HUES48 (cell line): ENCODE data around the gene TRAPPC14.
"Not testable (repeated sequence)": the region's sequence is repeated elsewhere in the genome, so short reads cannot be mapped to it uniquely, and the experiment has no call there.

Experiments
- H3K27ac ChIP-seq: one replicate; pipeline ENCODE4 v1.7.0; 2013; ENCODE audit warnings: low read depth, low read length, inconsistent platforms
- H3K27me3 ChIP-seq: 2 replicates; pipeline ENCODE4 v1.6.1; 2013; ENCODE audit warnings: mild to moderate bottlenecking, low read length; ENCODE audit not compliant: control insufficient read depth, insufficient read depth
- H3K36me3 ChIP-seq: 2 replicates; pipeline ENCODE4 v1.6.1; 2013; ENCODE audit warnings: low read length; ENCODE audit not compliant: control insufficient read depth, insufficient read depth
- H3K4me1 ChIP-seq: 2 replicates; pipeline ENCODE4 v1.6.1; 2013; ENCODE audit warnings: mild to moderate bottlenecking, low read length; ENCODE audit not compliant: control insufficient read depth, insufficient read depth
- H3K4me3 ChIP-seq: 2 replicates; pipeline ENCODE4 v1.5.1; 2013; ENCODE audit warnings: mild to moderate bottlenecking, low read depth, low read length
- H3K9ac ChIP-seq: 2 replicates; pipeline ENCODE4 v1.6.1; 2013; ENCODE audit warnings: mild to moderate bottlenecking, low read depth, low read length, moderate library complexity
- H3K9me3 ChIP-seq: 2 replicates; pipeline ENCODE4 v1.6.1; 2013; ENCODE audit warnings: low read length; ENCODE audit not compliant: control insufficient read depth, insufficient read depth

TRAPPC14 gene

DNA sequence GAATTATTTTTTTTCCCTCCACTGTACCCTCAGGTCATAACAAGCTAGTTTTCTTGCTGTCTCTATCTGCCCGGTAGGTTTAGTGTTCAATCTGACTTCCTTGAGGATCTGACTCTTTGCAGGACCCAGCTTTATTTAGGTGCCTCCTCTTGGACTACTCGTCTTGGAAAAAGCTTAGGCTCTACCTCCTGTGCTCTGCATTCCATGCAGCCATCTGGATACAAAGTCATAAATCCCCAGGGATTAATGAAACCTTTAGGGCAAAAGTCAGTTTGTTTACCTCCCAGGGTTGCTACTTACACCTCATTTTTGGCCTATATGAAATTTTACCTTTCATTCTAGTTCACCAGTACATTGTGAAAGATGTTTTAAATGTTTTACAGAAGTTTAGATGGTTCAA lies 27.2 kb upstream of the TRAPPC14 start:
- no peak overlapping the region for H3K9ac ChIP-seq
- H3K9me3 ChIP-seq, result no peaks in the 10 kb centered on the region
- no peaks in the 10 kb centered on the region for H3K27me3 ChIP-seq
- H3K27ac ChIP-seq, result no peak overlapping the region
- H3K36me3 ChIP-seq, result no peaks in the 10 kb centered on the region
- H3K4me3 ChIP-seq, result no peak overlapping the region
- 0 out of 2 replicates have a peak, but pooled peaks cover 8% of the 10 kb centered on the region for H3K4me1 ChIP-seq

DNA sequence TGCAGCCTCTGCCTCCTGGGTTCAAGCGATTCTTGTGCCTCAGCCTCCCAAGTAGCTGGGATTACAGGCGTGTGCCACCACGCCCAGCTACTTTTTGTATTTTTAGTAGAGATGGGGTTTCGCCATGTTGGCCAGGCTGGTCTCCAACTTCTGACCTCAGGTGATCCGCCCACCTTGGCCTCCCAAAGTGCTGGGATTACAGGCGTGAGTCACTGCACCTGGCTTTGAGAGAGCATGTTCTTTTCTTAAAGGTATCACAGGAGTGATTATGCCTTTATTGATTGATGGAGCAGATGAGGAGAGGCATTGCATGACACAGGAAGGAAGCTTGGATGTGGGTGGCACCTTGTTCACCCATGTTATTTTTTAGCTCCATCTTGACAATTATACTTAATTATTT lies 24.6 kb upstream of the TRAPPC14 start:
- not testable (repeated sequence) for H3K27me3 ChIP-seq, H3K4me1 ChIP-seq, H3K9ac ChIP-seq, H3K36me3 ChIP-seq, H3K9me3 ChIP-seq, H3K27ac ChIP-seq, H3K4me3 ChIP-seq

GRCh38 chr7:100182616-100183015 lies 24.1 kb upstream of the TRAPPC14 start:
- not testable (repeated sequence) for H3K9ac ChIP-seq, H3K27ac ChIP-seq, H3K9me3 ChIP-seq, H3K4me3 ChIP-seq, H3K36me3 ChIP-seq, H3K4me1 ChIP-seq
- H3K27me3 ChIP-seq, result peaks cover 13% of the 10 kb centered on the region

GRCh38 chr7:100180084-100180483 lies 21.6 kb upstream of the TRAPPC14 start:
- Histone ChIP-seq H3K27me3 (peaks cover 14% of the 10 kb centered on the region), H3K4me1 (peaks cover 14% of the 10 kb centered on the region; the same call in 1 of the 2 replicates)
- not testable (repeated sequence) for H3K36me3 ChIP-seq, H3K9me3 ChIP-seq, H3K27ac ChIP-seq, H3K4me3 ChIP-seq, H3K9ac ChIP-seq

GRCh38 chr7:100177045-100178001 lies 18.8 kb upstream of the TRAPPC14 start, which contains the start of the genes GPC2 and STAG3:
TSS of gene GPC2 (minus strand) at chr7:100177381. CDS start at chr7:100177199, 182 bp downstream.
TSS of gene STAG3 (plus strand) at chr7:100177918. CDS start at chr7:100180557, 2,639 bp downstream.
- H3K36me3 ChIP-seq, result peaks cover 22% of the 10 kb centered on the region
- H3K27ac ChIP-seq, result peak within 1 kb of the TSS; percentile 82
- peaks cover 14% of the 10 kb centered on the region for H3K27me3 ChIP-seq
- H3K4me3 ChIP-seq, result peak within 1 kb of the TSS; percentile 92
- H3K9me3 ChIP-seq, result no peaks in the 10 kb centered on the region
- peak within 1 kb of the TSS; percentile 71 for H3K9ac ChIP-seq
- H3K4me1 ChIP-seq, result peaks cover 14% of the 10 kb centered on the region; the same call in 1 of the 2 replicates

GRCh38 chr7:100176096-100177044 lies 17.8 kb upstream of the TRAPPC14 start:
- Histone ChIP-seq H3K27ac (peak overlapping the region; percentile 82), H3K9ac (peak overlapping the region; percentile 71), H3K4me1 (peaks cover 8% of the 10 kb centered on the region; the same call in 1 of the 2 replicates), H3K36me3 (peaks cover 22% of the 10 kb centered on the region), H3K4me3 (peak overlapping the region; percentile 92), H3K27me3 (peaks cover 14% of the 10 kb centered on the region), H3K9me3 (no peaks in the 10 kb centered on the region)

GRCh38 chr7:100175296-100175935 lies 16.9 kb upstream of the TRAPPC14 start:
- Histone ChIP-seq H3K9me3 (no peaks in the 10 kb centered on the region), H3K27ac (no peak overlapping the region), H3K36me3 (peaks cover 22% of the 10 kb centered on the region), H3K4me1 (peaks cover 13% of the 10 kb centered on the region), H3K9ac (no peak overlapping the region), H3K27me3 (peaks cover 14% of the 10 kb centered on the region), H3K4me3 (no peak overlapping the region)

DNA sequence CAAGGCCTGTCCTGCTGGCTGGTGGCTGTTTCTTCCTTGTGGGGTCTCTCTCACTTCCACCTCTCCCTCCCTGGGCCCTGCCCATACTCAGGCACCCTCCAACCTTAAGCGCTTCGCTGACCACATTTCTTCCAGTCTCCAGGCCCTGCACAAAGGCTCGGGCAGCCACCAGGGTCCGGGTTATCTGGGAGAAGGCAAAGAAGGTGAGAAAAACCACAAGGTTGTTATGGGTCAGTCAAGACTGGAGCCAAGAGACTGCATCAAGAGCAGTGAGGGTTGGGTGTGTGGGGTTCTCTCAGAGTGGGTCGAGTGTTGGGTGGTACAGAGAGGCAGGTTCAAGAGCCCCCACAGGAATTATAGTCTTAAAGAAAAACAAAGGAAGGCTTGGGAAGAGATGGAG lies 16.1 kb upstream of the TRAPPC14 start:
- Histone ChIP-seq H3K27ac (no peak overlapping the region), H3K4me3 (no peak overlapping the region), H3K9ac (no peak overlapping the region), H3K27me3 (peaks cover 14% of the 10 kb centered on the region), H3K36me3 (peaks cover 22% of the 10 kb centered on the region), H3K4me1 (peaks cover 18% of the 10 kb centered on the region), H3K9me3 (no peaks in the 10 kb centered on the region)

GRCh38 chr7:100173806-100174495 lies 15.4 kb upstream of the TRAPPC14 start:
- H3K9me3 ChIP-seq, result no peaks in the 10 kb centered on the region
- H3K4me1 ChIP-seq, result peaks cover 22% of the 10 kb centered on the region
- peaks cover 22% of the 10 kb centered on the region for H3K36me3 ChIP-seq
- no peak overlapping the region for H3K27ac ChIP-seq
- no peak overlapping the region for H3K9ac ChIP-seq
- H3K27me3 ChIP-seq, result peaks cover 14% of the 10 kb centered on the region
- no peak overlapping the region for H3K4me3 ChIP-seq

DNA sequence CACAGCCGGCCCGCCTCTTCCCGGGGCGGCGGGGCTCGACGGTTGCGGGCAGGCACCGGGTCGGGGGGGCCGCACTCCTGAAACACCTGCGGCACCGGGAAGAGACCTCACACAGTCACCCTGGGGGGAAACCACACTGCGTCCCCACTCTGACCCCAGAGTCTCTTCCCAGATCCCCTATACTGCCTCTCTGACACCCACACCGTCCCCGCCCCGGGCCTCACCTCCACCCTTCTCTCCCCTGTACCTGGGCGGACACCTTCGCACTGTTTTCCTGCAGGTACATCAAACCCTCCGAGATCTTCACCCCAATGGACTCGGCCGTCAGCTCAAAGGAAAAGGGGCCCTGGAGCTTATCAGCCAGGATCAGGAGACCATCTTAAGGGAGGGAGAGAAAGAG lies 13.3 kb upstream of the TRAPPC14 start:
- peaks cover 34% of the 10 kb centered on the region for H3K4me1 ChIP-seq
- peaks cover 9% of the 10 kb centered on the region for H3K27me3 ChIP-seq
- H3K27ac ChIP-seq, result no peak overlapping the region
- H3K9ac ChIP-seq, result no peak overlapping the region
- H3K36me3 ChIP-seq, result peaks cover 22% of the 10 kb centered on the region
- peak overlapping the region; percentile 74 for H3K4me3 ChIP-seq
- H3K9me3 ChIP-seq, result no peaks in the 10 kb centered on the region
